Kidney glomerular epithelial cell (primary cell): ENCODE measurements around the gene AURKAIP1.

Experiments used
- DNase-seq: peaks from one replicate; lab custom pipeline; 2025; lab: John Stamatoyannopoulos, UW

Gene AURKAIP1

DNA sequence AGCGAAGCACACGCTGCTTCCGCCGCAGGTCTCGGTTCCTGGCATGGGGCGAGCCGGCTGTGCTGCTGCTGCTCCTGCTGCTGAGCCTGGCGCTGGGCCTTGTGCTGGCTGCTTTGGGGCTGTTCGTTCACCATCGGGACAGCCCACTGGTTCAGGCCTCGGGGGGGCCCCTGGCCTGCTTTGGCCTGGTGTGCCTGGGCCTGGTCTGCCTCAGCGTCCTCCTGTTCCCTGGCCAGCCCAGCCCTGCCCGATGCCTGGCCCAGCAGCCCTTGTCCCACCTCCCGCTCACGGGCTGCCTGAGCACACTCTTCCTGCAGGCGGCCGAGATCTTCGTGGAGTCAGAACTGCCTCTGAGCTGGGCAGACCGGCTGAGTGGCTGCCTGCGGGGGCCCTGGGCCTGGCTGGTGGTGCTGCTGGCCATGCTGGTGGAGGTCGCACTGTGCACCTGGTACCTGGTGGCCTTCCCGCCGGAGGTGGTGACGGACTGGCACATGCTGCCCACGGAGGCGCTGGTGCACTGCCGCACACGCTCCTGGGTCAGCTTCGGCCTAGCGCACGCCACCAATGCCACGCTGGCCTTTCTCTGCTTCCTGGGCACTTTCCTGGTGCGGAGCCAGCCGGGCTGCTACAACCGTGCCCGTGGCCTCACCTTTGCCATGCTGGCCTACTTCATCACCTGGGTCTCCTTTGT, 41.3 kb downstream of the AURKAIP1 start:
- DNase-seq: no peak

DNA sequence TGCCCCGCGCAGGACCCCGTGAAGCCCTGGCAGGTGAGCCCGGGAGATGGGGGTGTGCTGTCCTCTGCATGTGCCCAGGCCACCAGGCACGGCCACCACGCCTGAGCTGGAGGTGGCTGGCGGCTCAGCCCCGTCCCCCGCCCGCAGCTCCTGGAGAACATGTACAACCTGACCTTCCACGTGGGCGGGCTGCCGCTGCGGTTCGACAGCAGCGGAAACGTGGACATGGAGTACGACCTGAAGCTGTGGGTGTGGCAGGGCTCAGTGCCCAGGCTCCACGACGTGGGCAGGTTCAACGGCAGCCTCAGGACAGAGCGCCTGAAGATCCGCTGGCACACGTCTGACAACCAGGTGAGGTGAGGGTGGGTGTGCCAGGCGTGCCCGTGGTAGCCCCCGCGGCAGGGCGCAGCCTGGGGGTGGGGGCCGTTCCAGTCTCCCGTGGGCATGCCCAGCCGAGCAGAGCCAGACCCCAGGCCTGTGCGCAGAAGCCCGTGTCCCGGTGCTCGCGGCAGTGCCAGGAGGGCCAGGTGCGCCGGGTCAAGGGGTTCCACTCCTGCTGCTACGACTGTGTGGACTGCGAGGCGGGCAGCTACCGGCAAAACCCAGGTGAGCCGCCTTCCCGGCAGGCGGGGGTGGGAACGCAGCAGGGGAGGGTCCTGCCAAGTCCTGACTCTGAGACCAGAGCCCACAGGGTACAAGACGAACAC, 42.1 kb downstream of the AURKAIP1 start:
- DNase-seq: no peak

DNA sequence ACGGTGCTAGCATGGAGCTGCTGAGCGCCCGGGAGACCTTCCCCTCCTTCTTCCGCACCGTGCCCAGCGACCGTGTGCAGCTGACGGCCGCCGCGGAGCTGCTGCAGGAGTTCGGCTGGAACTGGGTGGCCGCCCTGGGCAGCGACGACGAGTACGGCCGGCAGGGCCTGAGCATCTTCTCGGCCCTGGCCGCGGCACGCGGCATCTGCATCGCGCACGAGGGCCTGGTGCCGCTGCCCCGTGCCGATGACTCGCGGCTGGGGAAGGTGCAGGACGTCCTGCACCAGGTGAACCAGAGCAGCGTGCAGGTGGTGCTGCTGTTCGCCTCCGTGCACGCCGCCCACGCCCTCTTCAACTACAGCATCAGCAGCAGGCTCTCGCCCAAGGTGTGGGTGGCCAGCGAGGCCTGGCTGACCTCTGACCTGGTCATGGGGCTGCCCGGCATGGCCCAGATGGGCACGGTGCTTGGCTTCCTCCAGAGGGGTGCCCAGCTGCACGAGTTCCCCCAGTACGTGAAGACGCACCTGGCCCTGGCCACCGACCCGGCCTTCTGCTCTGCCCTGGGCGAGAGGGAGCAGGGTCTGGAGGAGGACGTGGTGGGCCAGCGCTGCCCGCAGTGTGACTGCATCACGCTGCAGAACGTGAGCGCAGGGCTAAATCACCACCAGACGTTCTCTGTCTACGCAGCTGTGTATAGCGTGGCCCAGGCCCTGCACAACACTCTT, 42.8 kb downstream of the AURKAIP1 start:
- DNase-seq: no peak

DNA sequence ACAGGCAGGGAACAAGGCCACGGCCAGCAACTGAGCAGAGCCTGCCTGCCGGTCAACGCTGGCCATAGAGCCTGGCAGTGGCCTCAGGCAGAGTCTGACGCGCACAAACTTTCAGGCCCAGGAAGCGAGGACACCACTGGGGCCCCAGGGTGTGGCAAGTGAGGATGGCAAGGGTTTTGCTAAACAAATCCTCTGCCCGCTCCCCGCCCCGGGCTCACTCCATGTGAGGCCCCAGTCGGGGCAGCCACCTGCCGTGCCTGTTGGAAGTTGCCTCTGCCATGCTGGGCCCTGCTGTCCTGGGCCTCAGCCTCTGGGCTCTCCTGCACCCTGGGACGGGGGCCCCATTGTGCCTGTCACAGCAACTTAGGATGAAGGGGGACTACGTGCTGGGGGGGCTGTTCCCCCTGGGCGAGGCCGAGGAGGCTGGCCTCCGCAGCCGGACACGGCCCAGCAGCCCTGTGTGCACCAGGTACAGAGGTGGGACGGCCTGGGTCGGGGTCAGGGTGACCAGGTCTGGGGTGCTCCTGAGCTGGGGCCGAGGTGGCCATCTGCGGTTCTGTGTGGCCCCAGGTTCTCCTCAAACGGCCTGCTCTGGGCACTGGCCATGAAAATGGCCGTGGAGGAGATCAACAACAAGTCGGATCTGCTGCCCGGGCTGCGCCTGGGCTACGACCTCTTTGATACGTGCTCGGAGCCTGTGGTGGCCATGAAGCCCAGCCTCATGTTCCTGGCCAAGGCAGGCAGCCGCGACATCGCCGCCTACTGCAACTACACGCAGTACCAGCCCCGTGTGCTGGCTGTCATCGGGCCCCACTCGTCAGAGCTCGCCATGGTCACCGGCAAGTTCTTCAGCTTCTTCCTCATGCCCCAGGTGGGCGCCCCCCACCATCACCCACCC, 43.7 kb downstream of the AURKAIP1 start, which contains the start of gene TAS1R3:
Gene TAS1R3, plus strand, starts transcription at position 213 of the 898 bp plus-strand sequence. Its CDS starts 66 bp downstream, at position 279.
- no peak for DNase-seq

DNA sequence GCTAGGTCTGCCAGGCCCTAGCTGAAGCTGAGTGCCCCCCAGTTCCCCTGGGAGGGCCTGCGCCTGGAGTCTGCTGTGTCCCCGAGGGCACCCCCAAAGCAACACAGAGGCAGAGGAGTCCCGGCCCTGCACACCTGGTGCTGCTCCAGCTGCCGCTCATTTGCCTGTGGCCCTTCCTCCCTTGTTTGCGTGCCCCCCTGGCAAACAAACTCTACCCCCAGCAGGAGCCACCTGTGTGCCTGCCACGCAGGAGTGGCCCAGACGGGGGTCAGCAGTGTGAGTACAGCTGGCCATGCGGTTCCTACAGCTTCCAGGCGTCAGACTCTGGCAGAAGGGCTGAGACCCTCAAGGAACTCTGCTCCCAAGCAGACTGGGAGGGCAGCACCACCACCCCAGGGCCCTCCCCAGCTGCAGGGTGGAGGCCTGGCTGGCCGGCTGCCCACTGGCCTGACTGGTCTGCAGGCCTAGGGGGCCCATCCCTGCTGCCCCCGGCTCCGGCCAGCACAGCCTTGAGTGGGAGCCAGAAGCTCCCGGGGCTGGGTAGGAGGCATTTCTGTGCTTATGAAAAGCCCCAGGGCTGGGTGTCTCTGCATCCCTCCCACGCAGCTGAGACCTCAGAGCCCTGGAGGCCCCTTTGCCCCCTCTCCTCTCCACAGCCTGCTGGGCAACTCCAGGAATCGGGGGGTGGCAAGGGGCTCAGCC, 44.5 kb downstream of the AURKAIP1 start:
- no peak for DNase-seq

DNA sequence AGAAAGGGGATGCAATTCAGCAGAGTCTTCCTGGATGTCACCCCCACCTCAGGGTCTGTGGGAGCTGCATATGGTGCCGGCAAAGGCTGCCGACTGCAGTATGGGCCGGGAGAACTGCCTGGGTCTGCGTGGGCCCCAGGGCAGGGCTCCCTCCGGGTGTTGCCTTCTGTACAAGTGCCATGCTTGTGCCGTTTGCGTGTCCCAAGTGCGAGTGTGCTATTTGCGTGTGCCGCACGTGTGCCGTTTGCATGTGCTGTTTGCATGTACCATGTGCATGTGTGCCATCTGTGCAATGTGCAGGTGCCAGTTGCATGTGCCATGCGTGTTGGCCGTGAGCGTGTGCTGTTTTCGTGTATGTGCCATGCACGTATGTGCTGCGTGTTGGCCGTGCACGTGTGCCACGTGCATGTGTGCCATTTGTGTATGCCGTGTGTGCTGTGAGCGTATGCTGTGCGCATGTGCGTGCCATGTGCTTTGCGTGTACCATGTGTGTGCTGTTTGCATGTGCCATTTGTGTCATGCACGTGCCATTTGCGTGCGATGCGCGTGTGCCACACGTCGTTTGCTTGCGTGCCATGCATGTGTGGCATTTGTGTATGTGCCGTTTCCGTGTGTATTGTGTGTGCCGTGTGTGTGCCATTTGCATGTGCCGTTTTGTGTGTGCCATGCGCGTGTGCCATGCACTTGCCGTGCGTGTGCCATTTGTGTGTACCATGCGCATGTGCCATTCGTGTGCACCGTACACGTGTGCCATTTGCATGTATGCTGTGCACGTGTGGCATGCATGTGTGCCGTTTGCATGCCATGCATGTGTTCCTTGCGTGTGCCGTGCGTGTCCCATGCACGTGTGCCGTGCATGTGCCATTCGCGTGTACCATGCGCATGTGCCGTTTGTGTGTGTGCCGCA, 45.5 kb downstream of the AURKAIP1 start:
- DNase-seq: no peak

DNA sequence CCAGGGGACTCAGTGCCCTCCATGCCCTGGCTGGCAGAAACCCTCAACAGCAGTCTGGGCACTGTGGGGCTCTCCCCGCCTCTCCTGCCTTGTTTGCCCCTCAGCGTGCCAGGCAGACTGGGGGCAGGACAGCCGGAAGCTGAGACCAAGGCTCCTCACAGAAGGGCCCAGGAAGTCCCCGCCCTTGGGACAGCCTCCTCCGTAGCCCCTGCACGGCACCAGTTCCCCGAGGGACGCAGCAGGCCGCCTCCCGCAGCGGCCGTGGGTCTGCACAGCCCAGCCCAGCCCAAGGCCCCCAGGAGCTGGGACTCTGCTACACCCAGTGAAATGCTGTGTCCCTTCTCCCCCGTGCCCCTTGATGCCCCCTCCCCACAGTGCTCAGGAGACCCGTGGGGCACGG, 46.8 kb downstream of the AURKAIP1 start:
- no peak for DNase-seq

DNA sequence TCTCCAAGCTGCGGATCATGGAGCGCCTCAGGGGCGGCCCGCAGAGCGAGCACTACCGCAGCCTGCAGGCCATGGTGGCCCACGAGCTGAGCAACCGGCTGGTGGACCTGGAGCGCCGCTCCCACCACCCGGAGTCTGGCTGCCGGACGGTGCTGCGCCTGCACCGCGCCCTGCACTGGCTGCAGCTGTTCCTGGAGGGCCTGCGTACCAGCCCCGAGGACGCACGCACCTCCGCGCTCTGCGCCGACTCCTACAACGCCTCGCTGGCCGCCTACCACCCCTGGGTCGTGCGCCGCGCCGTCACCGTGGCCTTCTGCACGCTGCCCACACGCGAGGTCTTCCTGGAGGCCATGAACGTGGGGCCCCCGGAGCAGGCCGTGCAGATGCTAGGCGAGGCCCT, 47.7 kb downstream of the AURKAIP1 start:
- no peak for DNase-seq

DNA sequence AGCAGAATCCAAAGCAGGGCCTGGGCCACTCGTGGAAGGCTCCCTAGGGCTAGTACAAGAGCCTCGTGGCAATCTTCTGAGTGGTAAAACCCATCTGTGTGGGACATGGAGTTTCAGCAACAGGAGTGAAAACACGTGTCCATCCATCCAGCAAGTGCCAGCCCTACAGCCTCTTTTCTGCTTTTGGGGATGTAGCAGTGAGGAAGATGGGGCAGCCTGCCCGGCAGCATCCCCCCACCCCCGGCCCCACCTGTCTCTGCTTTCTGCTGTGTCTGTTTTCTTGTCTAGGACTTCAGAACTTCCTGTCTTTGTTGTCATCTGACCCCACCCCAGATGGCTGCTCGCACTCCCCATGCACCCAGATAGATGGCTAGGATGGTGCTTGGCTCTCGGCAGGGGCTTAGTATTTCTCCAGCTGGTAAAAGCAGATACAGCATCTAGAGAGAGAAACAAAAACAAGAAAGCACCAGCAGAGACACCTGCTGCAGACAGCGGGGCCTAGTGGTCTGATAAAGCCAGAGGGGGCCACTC, 48.9 kb downstream of the AURKAIP1 start:
- DNase-seq: no peak

DNA sequence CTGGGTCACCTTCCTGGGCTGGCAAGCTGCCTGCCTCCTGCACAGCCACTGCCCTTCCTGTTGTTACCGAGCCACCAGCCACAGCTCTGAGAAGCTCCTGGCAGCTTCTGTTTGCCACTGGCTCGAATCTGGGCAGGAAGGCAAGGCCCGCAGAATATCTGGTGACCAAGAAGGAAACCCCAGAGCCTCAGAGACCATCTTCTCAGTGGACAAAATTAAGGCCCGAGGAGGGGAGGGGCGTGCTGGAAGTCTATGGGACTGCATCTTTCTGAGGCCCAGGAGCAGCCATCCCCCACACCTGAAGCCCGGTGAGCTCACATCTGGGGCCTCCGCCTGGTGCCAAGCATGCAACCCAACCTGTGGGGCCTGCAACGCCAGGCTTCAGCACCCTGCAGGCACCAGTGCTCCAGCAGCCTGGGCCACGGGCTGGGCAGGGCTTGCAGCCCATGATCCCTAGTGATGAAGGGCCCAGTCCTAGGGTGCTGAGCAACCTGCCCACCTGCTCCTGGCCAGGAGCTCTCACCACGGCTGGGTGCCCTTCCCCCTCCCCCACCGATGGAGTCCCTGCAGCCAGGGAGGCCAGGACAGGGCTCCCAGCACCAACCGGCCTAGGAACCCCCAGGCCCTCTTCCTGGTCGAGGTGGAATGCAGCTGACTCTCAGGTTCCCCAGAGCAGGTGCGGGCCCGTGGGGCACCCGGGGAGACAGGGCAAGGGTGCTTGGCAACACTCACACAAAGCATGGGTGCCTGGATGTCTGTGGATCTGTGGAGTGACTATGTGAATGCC, 49.5 kb downstream of the AURKAIP1 start:
- no peak for DNase-seq

DNA sequence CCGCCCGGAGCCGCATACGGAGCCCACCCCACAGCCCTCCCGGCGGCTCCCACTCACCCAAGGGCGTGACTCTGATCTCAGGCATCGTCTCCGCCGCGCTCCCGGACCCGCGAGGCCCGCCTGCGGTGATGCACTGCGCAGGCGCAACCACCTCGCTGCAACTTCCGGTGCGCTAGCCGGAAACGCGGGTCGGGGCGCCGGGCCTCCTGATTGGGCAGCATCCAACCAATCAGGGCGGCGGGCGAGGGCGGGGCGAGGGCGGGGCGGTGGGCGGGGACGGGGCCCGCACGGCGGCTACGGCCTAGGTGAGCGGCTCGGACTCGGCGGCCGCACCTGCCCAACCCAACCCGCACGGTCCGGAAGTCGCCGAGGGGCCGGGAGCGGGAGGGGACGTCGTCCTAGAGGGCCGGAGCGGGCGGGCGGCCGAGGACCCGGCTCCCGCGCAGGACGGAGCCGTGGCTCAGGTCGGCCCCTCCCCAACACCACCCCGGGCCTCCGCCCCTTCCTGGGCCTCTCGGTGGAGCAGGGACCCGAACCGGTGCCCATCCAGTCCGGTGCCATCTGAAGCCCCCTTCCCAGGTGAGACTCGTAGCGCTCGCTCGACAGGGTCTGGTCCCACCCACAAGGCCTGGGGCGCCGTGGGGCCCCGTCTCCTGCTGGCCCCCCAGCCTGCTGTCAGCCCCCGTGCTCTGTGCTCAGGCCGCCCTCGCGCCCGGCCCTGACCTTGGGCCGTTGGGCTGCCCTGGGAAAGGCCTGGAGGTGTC, 50.3 kb downstream of the AURKAIP1 start, which contains the start of the genes CPTP and INTS11:
Gene CPTP, plus strand, starts transcription at position 279 of the 764 bp plus-strand sequence. CDS start 2,109 bp downstream, outside the sequence.
Gene INTS11, minus strand, starts transcription at position 137 of the 764 bp plus-strand sequence. Its CDS starts 52 bp downstream, at position 85.
- peak; percentile 63 for DNase-seq

DNA sequence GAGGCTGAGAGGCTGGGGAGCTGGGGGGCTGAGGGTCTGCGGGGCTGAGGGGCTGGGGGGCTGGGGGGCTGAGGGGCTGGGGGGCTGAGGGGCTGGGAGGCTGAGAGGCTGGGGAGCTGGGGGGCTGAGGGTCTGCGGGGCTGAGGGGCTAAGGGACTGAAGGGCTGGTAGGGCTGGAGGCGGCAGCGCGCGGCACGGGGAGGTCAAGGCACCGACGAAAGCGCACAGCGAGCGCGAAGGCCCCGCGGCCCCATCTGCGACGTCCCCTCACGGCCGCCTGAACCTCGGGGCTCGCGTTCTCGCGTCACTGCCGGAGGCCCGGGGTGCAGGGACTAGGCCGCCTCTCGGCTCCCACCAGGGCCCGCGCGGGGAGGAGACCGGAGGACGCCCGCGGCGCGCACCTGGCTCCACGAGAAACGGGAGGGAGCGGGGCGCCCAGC, 50.9 kb downstream of the AURKAIP1 start:
- DNase-seq: no peak
